Left lobe of liver (tissue), 2 donors: ENCODE measurements around the gene TRIM44. TPM values are rescaled to one million over a fixed set of nuclear protein-coding genes. Genes with fewer than 3 reads are reported as not detected.
"Not testable (repeated sequence)": the region's sequence is repeated elsewhere in the genome, so short reads cannot be mapped to it uniquely, and the experiment has no call there.

ENCODE experiments used
- ATAC-seq: fragments of 200-7000 bp; cut with Tn5 transposase; one replicate; pipeline ENCODE4 v1.9.1; 2020; ENCODE audit warnings: mild to moderate bottlenecking, moderate library complexity
- DNase-seq: peaks from one replicate; pipeline ENCODE4 v3.0.0-alpha.2; 2020; ENCODE audit warnings: low spot score
- total RNA-seq: library from RNA; stranded (reverse); gene quantifications from one replicate; pipeline ENCODE4 v1.2.1, GENCODE V29; 2021
- donor health status: DM: no; HTN: no; CAD: no; lungs with moderate emphysema.
- donor health status: DM: no; HTN: yes; CAD: no.

The TRIM44 gene
- total RNA-seq, 1 donor from 2014 or later: 30.8 TPM

GRCh38 chr11:35750315-35750714, 87.7 kb downstream of the TRIM44 start:
- ATAC-seq (peak; percentile 72), DNase-seq (no peak)

- ATAC-seq: no peak
- DNase-seq: no peak
Observed at GRCh38 chr11:35750981-35751663, 88.5 kb downstream of the TRIM44 start.

GRCh38 chr11:35751664-35752061, 89.1 kb downstream of the TRIM44 start:
- ATAC-seq (no peak), DNase-seq (no peak)

- no peak for DNase-seq
- ATAC-seq: no peak
Observed at GRCh38 chr11:35752115-35752514, 89.5 kb downstream of the TRIM44 start.

GRCh38 chr11:35753573-35753972, 91.0 kb downstream of the TRIM44 start:
- peak; percentile 81 for ATAC-seq
- DNase-seq: not testable (repeated sequence)

GRCh38 chr11:35759951-35760350, 97.4 kb downstream of the TRIM44 start:
- DNase-seq, ATAC-seq: not testable (repeated sequence)

GRCh38 chr11:35761899-35762298, 99.3 kb downstream of the TRIM44 start:
- peak; percentile 82 for ATAC-seq
- peak; percentile 49 for DNase-seq

GRCh38 chr11:35763301-35763700, 100.7 kb downstream of the TRIM44 start:
- ATAC-seq: peak; percentile 73

GRCh38 chr11:35763765-35764164, 101.2 kb downstream of the TRIM44 start:
- DNase-seq (no peak), ATAC-seq (no peak)

More at GRCh38 chr11:35763301-35763700, 100.7 kb downstream of the TRIM44 start:
- no peak for DNase-seq

GRCh38 chr11:35764417-35764816, 101.8 kb downstream of the TRIM44 start:
- DNase-seq: no peak
- peak; percentile 82 for ATAC-seq

GRCh38 chr11:35765211-35765610, 102.6 kb downstream of the TRIM44 start:
- no peak for ATAC-seq
- no peak for DNase-seq

GRCh38 chr11:35766651-35767050, 104.1 kb downstream of the TRIM44 start:
- ATAC-seq (no peak), DNase-seq (no peak)

- not testable (repeated sequence) for ATAC-seq, DNase-seq
Observed at GRCh38 chr11:35770425-35770824, 107.8 kb downstream of the TRIM44 start.

GRCh38 chr11:35771722-35772121, 109.1 kb downstream of the TRIM44 start:
- ATAC-seq (no peak), DNase-seq (no peak)

GRCh38 chr11:35777241-35777640, 114.7 kb downstream of the TRIM44 start:
- DNase-seq, ATAC-seq: not testable (repeated sequence)

GRCh38 chr11:35778943-35779342, 116.4 kb downstream of the TRIM44 start:
- DNase-seq, ATAC-seq: not testable (repeated sequence)

- ATAC-seq: peak; percentile 60
- DNase-seq: no peak
Observed at GRCh38 chr11:35779409-35779808, 116.8 kb downstream of the TRIM44 start.

GRCh38 chr11:35780951-35781860, 118.6 kb downstream of the TRIM44 start:
- ATAC-seq: peak; percentile 32

GRCh38 chr11:35781861-35782470, 119.4 kb downstream of the TRIM44 start:
- ATAC-seq (no peak), DNase-seq (no peak)

More at GRCh38 chr11:35780951-35781860, 118.6 kb downstream of the TRIM44 start:
- no peak for DNase-seq

GRCh38 chr11:35783809-35784208, 121.2 kb downstream of the TRIM44 start:
- no peak for DNase-seq
- no peak for ATAC-seq

- DNase-seq (no peak), ATAC-seq (peak; percentile 21)
Observed at GRCh38 chr11:35784699-35785098, 122.1 kb downstream of the TRIM44 start.
